ENCODE results near the gene ZIC2. TPM values are rescaled to one million over a fixed set of nuclear protein-coding genes. Genes with fewer than 3 reads are reported as not detected.
"Not testable (repeated sequence)": the region's sequence is repeated elsewhere in the genome, so short reads cannot be mapped to it uniquely, and the experiment has no call there.

The ZIC2 gene
- not detected for total RNA-seq

DNA sequence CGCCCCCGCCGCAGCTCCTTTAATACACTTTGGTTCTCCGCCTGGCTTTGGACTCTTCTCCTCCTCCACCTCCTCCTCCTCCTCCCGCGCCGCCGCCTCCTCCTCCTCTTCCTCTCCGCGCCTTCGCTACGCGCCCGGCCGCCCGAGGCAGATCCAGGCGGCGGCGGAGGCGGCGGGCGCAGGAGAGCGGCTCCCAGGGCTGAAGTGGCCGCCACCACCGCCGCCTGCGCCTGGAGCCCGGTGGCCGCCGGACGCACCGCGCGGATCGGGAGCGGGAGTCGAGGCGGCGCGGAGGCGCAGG is at the start of gene ZIC2:
Gene ZIC2 (plus strand): TSS at position 50 of the 301 bp plus-strand sequence. CDS start 281 bp downstream, outside the sequence.
- DNase-seq: no peak

DNA sequence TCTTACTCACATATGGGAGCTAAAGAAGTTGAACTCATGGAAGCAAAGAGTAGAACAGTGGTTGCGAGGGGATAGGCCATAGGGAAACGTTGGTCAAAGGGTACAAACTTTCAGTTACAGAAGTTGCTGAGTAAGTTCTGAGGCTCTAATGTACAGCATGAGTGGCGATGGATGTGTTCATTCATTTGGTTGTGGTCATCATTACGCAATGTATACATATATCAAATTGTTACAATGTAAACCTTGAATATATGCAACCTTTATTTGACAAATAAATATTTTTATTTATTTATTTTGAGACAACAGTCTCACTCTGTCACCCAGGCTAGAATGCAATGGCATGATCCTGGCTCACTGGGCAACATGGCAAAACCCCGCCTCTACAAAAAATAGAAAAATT is 48.7 kb upstream of the ZIC2 start:
- no peak for DNase-seq

DNA sequence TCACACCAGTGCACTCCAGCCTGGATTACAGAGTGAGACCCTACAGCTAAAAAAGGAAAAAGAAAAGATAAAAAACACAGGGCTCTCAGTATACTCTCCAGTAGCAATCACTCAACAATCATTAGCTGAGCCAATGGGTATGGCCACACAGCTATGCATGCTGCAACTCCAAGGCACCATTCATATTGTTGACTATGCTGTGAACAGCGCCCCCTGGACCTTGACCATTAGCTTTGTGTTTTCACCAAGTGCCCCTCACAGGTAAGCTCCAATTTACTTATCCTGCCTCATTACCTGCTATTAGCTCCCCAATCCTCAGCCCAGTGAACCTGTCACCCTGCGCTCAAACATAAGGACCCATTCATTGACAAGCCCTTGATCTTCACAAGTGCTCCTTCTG is 45.8 kb upstream of the ZIC2 start:
- no peak for DNase-seq

GRCh38 chr13:99938635-99939034 is 42.9 kb upstream of the ZIC2 start:
- no peak for DNase-seq

GRCh38 chr13:99941086-99941485 is 40.5 kb upstream of the ZIC2 start:
- DNase-seq: no peak

DNA sequence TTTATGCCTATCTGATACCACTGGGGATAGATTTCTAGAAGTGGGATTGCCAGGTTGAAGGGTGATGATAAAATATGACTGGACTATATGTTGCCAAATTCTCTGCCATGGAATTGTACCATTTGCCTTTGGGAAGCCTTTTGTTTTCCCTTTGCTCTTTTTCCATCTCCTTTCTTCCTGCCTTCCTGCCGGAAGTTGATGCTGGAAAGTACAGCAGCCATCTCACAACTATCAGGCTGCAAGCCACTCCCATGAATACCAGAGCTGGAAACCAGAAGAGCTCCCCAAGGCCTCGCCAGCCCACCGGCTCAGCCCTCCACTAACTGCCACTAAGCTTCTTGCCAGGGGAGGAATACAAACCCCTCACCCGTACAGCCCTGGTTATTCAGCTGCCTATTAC is 39.7 kb upstream of the ZIC2 start:
- DNase-seq: no peak

- no peak for DNase-seq
Measured at GRCh38 chr13:99944102-99944501, 37.5 kb upstream of the ZIC2 start.

GRCh38 chr13:99944606-99945005 is 37.0 kb upstream of the ZIC2 start:
- DNase-seq: no peak

DNA sequence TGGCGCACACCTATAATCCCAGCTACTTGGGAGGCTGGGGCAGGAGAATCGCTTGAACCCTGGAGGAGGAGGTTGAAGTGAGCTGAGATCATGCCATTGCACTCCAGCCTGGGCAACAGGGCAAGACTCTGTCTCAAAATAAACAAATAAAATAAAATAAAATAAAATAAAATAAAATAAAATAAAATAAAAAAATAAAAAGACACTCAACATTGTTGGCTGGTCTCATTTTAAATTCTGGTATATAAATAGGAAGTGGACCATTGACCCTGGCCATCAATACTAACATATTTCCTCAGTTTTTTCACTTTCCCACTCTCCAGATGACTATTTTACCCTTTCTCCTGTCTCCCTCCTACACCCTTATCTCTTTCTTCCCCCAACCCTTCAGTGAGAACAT is 36.1 kb upstream of the ZIC2 start:
- DNase-seq: not testable (repeated sequence)

- DNase-seq: no peak
Measured at GRCh38 chr13:99947666-99948065, 33.9 kb upstream of the ZIC2 start.

- no peak for DNase-seq
Measured at GRCh38 chr13:99948411-99948810, 33.2 kb upstream of the ZIC2 start.

- DNase-seq: no peak
Measured at GRCh38 chr13:99948907-99949678, 32.5 kb upstream of the ZIC2 start.

DNA sequence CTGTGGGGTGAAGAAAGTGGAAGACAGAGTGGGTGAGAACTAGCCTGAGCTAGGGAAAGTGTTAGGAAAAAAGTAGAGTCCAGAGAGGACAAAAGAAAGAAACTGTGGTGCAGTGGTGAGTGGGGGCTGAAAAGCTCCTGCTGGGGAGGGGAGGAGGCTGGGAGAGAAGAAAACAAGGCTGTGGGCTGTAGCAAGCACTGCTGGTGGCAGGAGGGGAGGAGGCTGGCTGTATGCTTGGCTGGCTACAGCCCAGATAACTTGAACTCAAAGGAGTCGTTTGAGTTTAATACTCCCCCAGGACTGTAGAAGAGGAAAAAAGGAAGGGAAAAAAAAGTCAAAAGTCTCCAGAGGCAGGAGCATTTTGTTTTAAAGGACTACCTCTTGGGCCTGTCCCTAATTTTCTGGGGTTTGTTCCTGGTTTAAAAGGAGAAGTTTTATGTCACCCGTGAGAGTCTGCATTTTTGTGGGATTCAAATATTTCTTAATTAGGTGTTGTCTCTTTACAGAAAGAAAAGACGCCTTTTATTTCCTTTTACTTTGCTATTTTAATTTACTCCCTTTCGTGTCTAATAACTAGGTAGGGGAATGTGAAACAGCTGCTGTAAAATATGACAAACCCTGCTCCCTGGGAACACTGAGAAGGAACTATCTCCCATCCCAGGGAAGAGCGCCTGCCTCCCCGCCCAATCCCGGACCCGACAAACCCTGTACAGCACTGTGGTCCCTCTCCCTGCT is 31.7 kb upstream of the ZIC2 start:
- no peak for DNase-seq

DNA sequence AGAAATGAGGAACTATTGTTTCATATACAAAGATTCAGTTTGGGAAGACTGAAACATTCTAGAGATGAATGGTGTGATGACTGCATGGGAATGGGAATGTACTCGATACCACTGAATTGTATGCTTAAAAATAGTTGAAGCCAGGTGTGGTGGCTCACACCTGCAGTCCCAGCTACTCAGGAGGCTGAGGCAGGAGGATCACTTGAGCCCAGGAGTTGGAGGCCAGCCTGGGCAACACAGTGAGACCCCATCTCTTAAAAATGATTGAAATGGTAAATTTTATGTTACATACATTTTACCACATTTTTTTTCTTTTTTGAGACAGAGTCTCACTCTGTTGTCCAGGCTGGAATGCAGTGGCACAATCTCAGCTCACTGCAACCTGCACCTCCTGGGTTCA is 29.9 kb upstream of the ZIC2 start:
- DNase-seq: not testable (repeated sequence)

DNA sequence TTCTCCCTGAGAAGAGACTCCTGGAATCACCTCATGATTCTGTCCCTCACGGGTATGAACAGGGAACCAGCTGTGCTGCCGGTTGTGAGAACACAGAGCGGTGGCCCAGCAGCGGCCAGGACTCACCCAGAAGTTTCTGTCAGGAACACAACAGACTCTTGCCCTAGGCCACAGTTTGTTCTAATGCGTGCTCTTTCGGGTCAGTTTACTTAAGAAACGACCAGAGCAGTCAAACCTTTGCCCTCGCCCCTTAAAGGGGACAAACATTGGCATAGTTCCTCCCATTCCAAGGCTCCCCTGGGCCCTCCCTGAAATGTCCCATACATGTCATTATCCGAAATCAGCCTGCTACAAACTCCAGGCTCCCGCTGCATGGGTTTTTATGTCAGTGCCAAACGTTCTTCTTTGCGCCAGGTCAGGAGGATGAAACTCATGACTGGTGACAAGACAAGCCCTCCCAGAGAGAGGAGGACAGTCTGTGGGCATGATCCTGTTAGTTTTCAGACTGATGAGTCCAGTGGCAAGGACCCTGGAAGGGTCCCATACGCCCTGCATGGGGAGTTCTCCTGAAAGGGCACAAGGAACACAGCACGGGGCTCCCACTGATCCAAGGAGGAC is 28.3 kb upstream of the ZIC2 start:
- DNase-seq: no peak

GRCh38 chr13:99955107-99955746 is 26.4 kb upstream of the ZIC2 start:
- no peak for DNase-seq

- DNase-seq: no peak
Measured at GRCh38 chr13:99955747-99956472, 25.7 kb upstream of the ZIC2 start.

DNA sequence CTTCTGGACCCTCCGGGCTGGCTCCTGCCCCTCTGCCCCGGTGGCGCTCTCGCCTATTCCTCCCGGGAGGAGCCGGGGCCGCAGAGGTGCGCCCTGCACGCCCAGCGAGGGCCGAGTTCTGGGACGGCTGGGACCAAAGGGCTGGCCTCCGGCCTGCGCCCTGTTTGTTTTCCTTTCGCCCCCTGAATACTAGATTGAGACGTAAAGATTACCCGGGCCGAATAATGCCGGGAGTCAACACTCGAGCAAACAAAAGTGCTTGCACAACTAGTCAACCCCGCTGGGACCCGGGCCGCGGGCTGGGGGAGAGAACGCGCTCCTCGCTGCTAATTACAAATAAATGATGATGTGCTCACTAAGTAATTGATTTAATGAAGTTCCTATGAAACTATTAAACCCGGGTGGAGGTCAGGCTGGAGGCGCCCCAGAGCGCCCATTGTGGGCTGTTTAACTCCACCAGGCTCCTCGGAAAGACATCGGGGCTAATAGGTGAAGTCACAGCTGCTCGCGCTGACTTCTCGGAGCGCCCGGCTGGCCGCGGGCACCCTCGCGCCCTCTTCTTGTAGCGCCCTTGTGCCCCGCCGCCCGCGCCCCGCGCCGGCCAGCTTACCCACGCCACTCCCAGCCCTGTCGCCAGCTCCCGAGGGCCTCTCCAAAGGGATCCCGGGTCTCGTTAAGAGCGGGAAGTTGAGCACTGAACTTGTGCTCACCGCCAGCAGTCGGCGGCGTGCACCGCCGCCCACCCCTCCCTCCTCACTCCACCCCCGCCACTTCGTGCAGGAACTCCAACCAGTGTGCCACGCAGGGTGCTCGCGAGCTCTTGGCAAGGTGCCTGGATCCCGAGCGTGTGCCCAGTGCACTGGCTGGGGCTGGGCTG is 24.9 kb upstream of the ZIC2 start:
- no peak for DNase-seq

DNA sequence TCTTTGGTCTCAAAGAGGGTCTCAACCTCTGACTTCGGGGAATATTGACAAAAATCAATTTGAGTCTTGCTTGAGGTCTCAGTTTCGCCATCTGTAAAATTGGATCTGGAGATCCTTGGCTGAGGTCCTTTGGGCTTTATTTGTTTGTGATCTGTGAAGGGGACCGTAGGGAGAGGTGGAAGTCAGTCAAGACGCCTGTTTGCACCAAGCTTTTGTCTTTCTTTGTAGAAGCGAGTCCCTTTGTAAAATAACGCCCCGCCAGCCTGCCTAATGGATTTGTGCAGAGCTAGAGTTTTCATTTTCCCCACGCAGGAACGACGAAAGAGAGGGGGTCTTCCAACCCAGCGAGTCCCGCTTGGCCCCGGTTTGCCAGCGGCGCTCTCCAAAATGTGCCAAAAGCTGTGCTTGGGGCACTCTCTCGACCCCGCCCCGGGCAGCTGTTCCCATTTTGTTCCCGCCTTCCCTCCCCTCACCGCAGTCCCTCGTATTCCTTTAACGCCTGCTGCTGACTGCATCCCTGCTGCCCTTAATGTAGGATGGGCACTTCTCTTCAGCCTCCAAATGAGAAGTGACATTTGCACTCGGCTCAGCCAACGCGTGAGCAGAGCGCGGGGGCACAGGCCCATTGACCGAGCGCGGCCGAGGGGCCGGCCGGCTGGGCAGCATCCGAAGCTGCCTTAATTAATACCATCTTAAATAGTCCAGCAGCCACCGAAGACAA is 23.0 kb upstream of the ZIC2 start:
- DNase-seq: no peak

DNA sequence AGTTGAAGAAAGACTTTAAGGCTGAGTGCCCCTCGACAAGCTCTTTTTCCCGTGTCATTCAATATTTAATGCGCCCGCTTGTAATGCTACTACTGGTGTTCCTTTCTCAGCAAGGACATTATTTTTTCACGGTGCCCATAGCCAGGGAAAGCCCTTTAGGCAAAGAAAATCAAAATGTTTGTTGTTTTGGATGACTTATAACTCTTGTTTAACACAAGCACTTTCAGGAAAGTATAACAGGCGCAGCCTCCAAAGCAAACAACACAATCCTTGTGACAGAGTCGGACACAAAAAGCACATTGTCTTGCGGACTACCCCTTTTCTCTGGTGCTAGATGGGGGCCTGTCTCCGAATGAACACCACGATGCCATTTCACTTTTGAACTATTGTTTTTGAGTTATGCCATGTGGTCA is 22.5 kb upstream of the ZIC2 start:
- DNase-seq: no peak
